ENCODE data around the gene KITLG.
"Not testable (repeated sequence)": the region's sequence is repeated elsewhere in the genome, so short reads cannot be mapped to it uniquely, and the experiment has no call there.

Gene KITLG

DNA sequence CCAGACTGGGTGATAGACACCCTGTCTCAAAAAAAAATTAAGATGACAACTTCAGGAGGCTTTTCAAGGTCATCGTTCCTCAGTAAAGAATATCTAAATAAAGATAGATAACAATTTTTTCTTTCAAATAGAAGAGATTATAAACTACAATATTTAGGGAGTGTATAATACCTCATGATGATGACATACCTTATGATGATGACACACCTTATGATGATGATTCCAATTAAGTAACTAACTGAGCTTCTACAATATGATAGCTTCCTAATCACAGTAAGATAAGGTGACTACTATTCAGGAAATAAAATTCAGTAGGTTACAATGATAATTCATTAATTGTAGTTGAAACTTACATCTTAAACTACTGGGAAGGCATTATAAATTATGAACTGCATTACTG lies 40.4 kb downstream of the KITLG start:
- no peak for DNase-seq (ENCODE audit: low read depth)

- DNase-seq (ENCODE audit: low read depth): no peak
Observed at GRCh38 chr12:88538697-88539096, 41.6 kb downstream of the KITLG start.

GRCh38 chr12:88538250-88538649 lies 42.0 kb downstream of the KITLG start:
- no peak for DNase-seq (ENCODE audit: low read depth)

GRCh38 chr12:88530868-88531267 lies 49.4 kb downstream of the KITLG start:
- DNase-seq (ENCODE audit: low read depth): no peak

- no peak for DNase-seq (ENCODE audit: low read depth)
Observed at GRCh38 chr12:88529531-88530488, 50.5 kb downstream of the KITLG start.

- no peak for DNase-seq (ENCODE audit: low read depth)
Observed at GRCh38 chr12:88522961-88523360, 57.3 kb downstream of the KITLG start.

DNA sequence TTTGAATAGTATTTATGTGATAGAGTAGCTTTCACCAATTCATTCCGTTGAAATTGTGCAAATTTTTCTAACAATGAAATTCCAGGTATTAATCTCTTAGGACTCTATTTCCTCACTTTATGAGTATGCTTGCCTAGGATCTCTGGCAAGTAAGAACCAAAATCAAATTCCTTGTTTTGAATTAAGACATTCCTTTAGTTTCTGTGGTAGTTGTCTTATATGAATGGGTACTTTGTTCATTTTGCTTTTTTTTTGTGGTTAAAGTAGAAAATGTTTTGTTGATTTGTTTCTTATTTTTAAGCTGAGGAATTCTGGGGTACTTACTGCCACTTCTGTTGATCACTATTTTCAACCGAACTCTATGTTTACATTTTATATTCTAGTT lies 59.8 kb downstream of the KITLG start:
- DNase-seq (ENCODE audit: low read depth): no peak

GRCh38 chr12:88519802-88520435 lies 60.4 kb downstream of the KITLG start:
- DNase-seq (ENCODE audit: low read depth): no peak

GRCh38 chr12:88518863-88519403 lies 61.3 kb downstream of the KITLG start:
- no peak for DNase-seq (ENCODE audit: low read depth)

DNA sequence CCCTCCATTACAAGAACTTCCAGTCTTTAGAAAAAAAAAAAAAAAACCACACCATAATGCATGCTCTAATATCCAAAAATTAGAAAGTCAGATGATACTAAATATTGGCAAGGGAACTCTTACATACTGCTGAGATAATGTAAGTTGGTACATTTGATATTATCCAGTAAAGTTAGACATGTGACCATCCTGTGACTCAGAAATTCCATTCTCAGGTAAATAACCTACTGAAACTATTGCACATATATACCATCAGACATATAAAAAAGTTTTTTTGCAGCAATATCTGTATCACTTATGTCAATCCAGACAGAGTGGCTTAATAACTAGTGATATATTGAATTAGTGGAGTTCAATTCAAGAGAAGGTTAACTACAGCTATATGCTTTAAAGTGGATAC lies 63.5 kb downstream of the KITLG start:
- no peak for DNase-seq (ENCODE audit: low read depth)

GRCh38 chr12:88510843-88511242 lies 69.4 kb downstream of the KITLG start:
- no peak for DNase-seq (ENCODE audit: low read depth)

GRCh38 chr12:88509851-88510250 lies 70.4 kb downstream of the KITLG start:
- no peak for DNase-seq (ENCODE audit: low read depth)

GRCh38 chr12:88509347-88509746 lies 70.9 kb downstream of the KITLG start:
- DNase-seq (ENCODE audit: low read depth): no peak

- DNase-seq (ENCODE audit: low read depth): not testable (repeated sequence)
Observed at GRCh38 chr12:88507851-88508250, 72.4 kb downstream of the KITLG start.

GRCh38 chr12:88507270-88507669 lies 73.0 kb downstream of the KITLG start:
- no peak for DNase-seq (ENCODE audit: low read depth)

DNA sequence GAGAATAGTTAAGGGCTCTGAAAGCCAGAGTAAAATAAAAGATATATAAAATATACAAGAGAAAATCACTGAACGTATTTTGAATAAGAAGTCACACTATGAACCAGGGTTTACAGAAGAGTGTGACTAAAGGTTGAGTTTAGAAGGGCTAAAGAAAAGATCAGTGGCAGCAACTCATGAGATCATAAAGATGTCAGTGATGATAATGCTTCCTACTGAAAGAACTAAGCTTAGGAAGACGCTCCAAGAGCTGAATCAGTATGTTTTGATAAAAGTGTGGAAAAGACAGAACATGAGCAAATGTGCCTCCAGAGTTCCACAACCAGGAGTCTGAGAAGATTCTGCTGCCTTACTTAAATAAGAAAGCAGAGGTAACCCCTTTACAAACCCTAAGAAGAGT lies 74.6 kb downstream of the KITLG start:
- DNase-seq (ENCODE audit: low read depth): no peak

DNA sequence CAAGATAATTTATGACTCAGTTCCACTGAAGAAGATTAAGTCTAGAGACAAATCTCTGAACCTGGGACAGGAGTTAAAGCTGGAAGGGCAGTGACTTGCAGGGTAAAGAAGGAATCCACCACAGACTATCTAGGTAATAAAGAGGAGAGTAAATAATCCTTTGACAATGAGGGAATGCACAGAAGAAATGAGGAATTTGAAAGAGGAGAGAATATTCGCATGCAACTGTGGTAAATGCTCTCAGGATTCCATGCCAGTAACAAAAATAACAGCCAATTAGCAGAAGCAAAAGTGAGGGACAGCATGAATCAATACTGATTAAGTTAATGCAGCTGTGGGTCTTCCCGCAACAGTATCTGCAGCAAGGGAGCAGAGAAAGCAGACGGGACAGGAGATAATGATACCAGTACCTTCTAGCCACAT lies 77.0 kb downstream of the KITLG start:
- no peak for DNase-seq (ENCODE audit: low read depth)

- no peak for DNase-seq (ENCODE audit: low read depth)
Observed at GRCh38 chr12:88501972-88502938, 78.0 kb downstream of the KITLG start.

- no peak for DNase-seq (ENCODE audit: low read depth)
Observed at GRCh38 chr12:88496891-88497371, 83.3 kb downstream of the KITLG start.

- DNase-seq (ENCODE audit: low read depth): no peak
Observed at GRCh38 chr12:88496429-88496828, 83.8 kb downstream of the KITLG start.

DNA sequence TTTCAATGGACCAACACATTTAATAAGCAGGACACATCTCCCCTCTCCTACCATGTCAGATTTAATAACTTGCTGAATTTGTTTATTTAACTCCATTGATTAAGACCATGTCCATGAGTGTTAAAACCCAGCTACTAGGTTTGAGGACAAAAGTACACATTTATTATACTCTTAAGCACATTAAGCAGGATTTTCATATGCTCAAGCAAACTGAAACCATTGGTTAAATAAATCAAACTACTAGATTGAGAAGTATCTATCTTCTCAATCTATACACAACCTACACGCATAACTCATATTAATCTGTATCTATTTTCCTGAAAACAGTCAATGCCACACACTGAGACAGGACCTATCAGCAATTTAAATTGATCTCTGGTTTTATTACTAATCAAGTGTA lies 85.2 kb downstream of the KITLG start:
- DNase-seq (ENCODE audit: low read depth): no peak

- no peak for DNase-seq (ENCODE audit: low read depth)
Observed at GRCh38 chr12:88494520-88494919, 85.8 kb downstream of the KITLG start.

Measured in stimulated activated CD8-positive, alpha-beta memory T cell treated with anti-CD3 and anti-CD28 coated beads, Interleukin-4, amount 100 ng/mL, for 24 hours (primary cell).